Adrenal gland (tissue), 12 donors: ENCODE measurements around the gene ANKRD53. TPM values are rescaled to one million over a fixed set of nuclear protein-coding genes. Genes with fewer than 3 reads are reported as not detected.
A peak's percentile ranks its signal among the peaks of the same experiment; 100 is the strongest.

ENCODE experiments used
- DNase-seq, 7 donors: peaks; one replicate each; pipeline ENCODE4 v3.0.0-alpha.2; 2019 to 2020
- H3K27ac ChIP-seq, 5 donors: fragments of 200-600 bp; sonication (generic) in 4 of 5; 1 replicate in 3 of 5; 2 replicates in 2 of 5; pipeline versions ENCODE4 v1.5.1 to v1.8.0; 2016 to 2020; ENCODE audit warnings: mild to moderate bottlenecking in 1 of 5
- H3K27me3 ChIP-seq: fragments of 200-600 bp; 2 replicates; pipeline ENCODE4 v1.8.0; 2021
- H3K36me3 ChIP-seq, 2 donors: fragments of 200-600 bp; replicated peaks in 1 of 2; 1 replicate in 1 of 2; 2 replicates in 1 of 2; pipeline versions ENCODE4 v1.5.1 to v1.8.0; 2018 to 2022
- H3K4me1 ChIP-seq, 2 donors: fragments of 200-600 bp; replicated peaks in 1 of 2; 1 replicate in 1 of 2; 2 replicates in 1 of 2; pipeline versions ENCODE4 v1.5.1 to v1.8.0; 2018 to 2021
- H3K4me3 ChIP-seq, 4 donors: fragments of 200-600 bp; sonication (generic) in 3 of 4; one replicate each; pipeline ENCODE4 v1.5.1; 2016 to 2018
- H3K9me3 ChIP-seq, 3 donors: fragments of 200-600 bp; sonication (generic) in 1 of 3; replicated peaks in 1 of 3; 1 replicate in 2 of 3; 2 replicates in 1 of 3; pipeline versions ENCODE4 v1.5.1 to v1.8.0; 2016 to 2021
- POLR2A ChIP-seq, 2 donors: fragments of 450-650 bp; IDR thresholded peaks; one replicate each; pipeline ENCODE4 v1.6.1; 2017; ENCODE audit warnings: antibody characterized with exemption in 2 of 2, mild to moderate bottlenecking in 2 of 2, moderate library complexity in 1 of 2
- WGBS, 4 donors: extraction: QIAGEN DNeasy Blood & Tissue Kit in 2 of 4; methylation state at CpG; one replicate each; pipeline versions ENCODE4 v1.1.5 to v1.1.7; 2013 to 2017; 5-methylcytosine and 5-hydroxymethylcytosine counted together
- intact Hi-C, 2 donors: fragments of 100-400 bp; cut with DNase I; formaldehyde crosslinking; loops; one replicate each; pipeline versions ENCODE4 v1.14.1 to v1.15.0; 2022 to 2023
- polyA plus RNA-seq, 3 donors: library from polyadenylated mRNA; stranded (reverse); fragments of 200-250 nt in 2 of 3; fragments of 350-450 nt in 1 of 3; fragmentation: Illumina TruSeq in 1 of 3; extraction: RNeasy Lipid Tissue Mini Kit (QIAGEN cat#74804) in 1 of 3; gene quantifications; one replicate each; pipeline ENCODE4 v1.2.3, GENCODE V29; 2013 to 2014
- total RNA-seq, 9 donors: library from RNA; depleted of rRNA in 4 of 9; stranded (reverse); fragments of >200 nt in 4 of 9; fragments of 120-200 nt in 1 of 9; fragmentation: NEBNext Ultra II Directional in 1 of 9; extraction: Animal tissue kit (Norgen Biotek cat#: 25700) in 1 of 9; gene quantifications; one replicate each; pipeline versions ENCODE4 v1.1.0 to v1.2.4, GENCODE V29; 2013 to 2023
- TF ChIP-seq, protein P1 (sequence below), 6 experiments: fragments of 450-650 bp in 4 of 6; fragments of 200-600 bp in 2 of 6; sonication (generic) in 1 of 6; IDR thresholded peaks; 1 replicate in 5 of 6; 2 replicates in 1 of 6; pipeline versions ENCODE4 v1.5.1 to v1.8.0; 2016 to 2021; ENCODE audit warnings: antibody characterized with exemption in 6 of 6, mild to moderate bottlenecking in 2 of 6, moderate library complexity in 1 of 6
- donor health status: healthy with polysubstance abuse.
- donor health status: Bipolar disorder and iron deficiency.
- donor health status: DM: yes; HTN: yes; CAD: no.
- donor health status: DM: no; HTN: no; CAD: no.
- donor health status: DM: no; HTN: no; CAD: no.
- donor health status: DM: yes; HTN: yes; CAD: no.

Gene ANKRD53
- total and polyA plus RNA-seq, 12 donors, result 0.61 to 5.1 (median 2.1) TPM; not detected in 1

DNA sequence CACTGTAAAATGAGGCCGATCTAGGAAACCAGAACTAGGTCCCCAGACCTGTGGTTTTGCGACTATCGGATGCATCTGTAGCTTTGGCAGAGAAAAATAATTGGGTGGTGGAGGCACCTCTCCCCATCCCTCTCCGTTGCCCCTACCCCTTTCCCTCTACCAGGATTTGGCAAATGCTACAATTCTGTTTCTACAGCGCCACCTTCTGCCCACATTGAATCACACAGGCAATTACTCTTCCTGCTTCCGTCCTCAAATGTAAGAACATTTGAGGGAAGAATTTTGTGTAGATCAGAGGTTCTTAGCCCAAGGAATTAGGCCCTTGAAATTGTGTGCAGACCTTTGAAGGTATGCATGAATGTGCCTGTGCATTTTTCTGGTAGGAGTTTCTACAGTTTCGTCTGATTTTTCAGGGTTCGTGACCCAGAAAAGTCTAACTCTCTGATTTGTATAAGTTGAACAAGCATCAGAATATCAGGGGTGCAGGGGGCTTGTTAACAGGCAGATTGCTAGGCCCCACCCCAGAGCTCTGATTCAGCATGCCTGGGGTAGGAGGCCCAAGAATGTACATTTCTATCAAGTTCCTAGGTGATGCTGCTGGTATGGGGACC lies 31.5 kb upstream of the ANKRD53 start:
- Histone ChIP-seq H3K36me3 (no peaks in the 10 kb centered on the region), H3K4me3 (no peak overlapping the region), H3K9me3 (no peaks in the 10 kb centered on the region), H3K27ac (no peak overlapping the region), H3K4me1 (peaks cover 3 to 8% of the 10 kb centered on the region in 2 donors), H3K27me3 (no peaks in the 10 kb centered on the region)
- DNase-seq, result peak; percentile 32 to 79 (median 55)
- no peak for TF ChIP-seq POLR2A (IDR thresholded peaks at IDR 0.05)
- TF ChIP-seq, protein P1, sequence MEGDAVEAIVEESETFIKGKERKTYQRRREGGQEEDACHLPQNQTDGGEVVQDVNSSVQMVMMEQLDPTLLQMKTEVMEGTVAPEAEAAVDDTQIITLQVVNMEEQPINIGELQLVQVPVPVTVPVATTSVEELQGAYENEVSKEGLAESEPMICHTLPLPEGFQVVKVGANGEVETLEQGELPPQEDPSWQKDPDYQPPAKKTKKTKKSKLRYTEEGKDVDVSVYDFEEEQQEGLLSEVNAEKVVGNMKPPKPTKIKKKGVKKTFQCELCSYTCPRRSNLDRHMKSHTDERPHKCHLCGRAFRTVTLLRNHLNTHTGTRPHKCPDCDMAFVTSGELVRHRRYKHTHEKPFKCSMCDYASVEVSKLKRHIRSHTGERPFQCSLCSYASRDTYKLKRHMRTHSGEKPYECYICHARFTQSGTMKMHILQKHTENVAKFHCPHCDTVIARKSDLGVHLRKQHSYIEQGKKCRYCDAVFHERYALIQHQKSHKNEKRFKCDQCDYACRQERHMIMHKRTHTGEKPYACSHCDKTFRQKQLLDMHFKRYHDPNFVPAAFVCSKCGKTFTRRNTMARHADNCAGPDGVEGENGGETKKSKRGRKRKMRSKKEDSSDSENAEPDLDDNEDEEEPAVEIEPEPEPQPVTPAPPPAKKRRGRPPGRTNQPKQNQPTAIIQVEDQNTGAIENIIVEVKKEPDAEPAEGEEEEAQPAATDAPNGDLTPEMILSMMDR (IDR thresholded peaks at IDR 0.05), result peak; percentile 59 to 77 (median 70)
- WGBS, 4 donors, result 18 to 22% (median 18%) methylated on average over 6 to 8 of the region's 8 CpGs
- intact Hi-C loops, result loop anchor here (5.0 kb wide), 3 partner anchors 75 to 160 kb away; no protein-coding TSS in a partner anchor

- Histone ChIP-seq H3K4me3 (peak overlapping the region in 1 of 4 donors; percentile 41), H3K9me3 (no peaks in the 10 kb centered on the region), H3K27me3 (peaks cover 2% of the 10 kb centered on the region), H3K27ac (no peak overlapping the region), H3K36me3 (no peaks in the 10 kb centered on the region), H3K4me1 (peaks cover 3 to 8% of the 10 kb centered on the region in 2 donors)
- intact Hi-C loops, result loop anchor here (5.0 kb wide), 3 partner anchors 75 to 160 kb away; no protein-coding TSS in a partner anchor
- TF ChIP-seq POLR2A (IDR thresholded peaks at IDR 0.05), result no peak
- TF ChIP-seq, protein P1 (IDR thresholded peaks at IDR 0.05), result no peak
- 49 to 53% (median 50%) methylated on average over 7 to 11 of the region's 11 CpGs for WGBS, 4 donors
- peak in 3 of 7 donors; percentile 11 to 42 (median 12) for DNase-seq
Measured at GRCh38 chr2:70947556-70948184, 30.8 kb upstream of the ANKRD53 start.

DNA sequence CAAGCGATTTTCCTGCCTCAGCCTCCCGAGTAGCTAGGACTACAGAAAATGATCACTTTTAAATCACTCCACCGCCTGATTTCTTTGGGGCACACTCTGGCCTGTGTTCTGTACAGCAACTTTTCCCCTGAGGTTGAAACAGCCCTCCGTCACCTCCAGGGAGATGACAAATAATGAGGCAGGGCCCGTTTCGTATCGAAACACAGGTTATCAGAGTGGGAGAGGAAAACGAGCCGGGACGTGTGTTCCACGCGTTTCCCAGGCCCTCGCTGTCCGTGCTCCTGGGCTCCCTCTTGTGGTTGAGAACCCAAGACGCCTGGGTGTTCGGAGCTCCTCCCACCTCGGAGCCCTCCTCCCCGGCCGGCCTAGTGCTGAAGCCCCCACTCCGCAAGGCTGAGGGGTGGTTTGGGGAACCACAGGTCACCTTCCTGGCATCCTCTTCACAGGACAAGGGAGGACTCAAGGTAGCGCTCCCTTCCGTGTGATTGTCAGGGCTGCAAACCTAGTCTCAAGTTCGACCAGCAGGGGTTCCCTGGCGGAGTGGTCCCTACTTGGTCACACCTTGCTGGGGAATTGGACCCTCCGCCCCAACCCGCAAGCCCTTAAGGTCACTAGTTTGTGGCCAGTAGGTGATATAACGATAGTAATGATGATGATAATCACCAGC lies 30.0 kb upstream of the ANKRD53 start:
- H3K4me1 ChIP-seq, result peaks cover 3 to 8% of the 10 kb centered on the region in 2 donors
- H3K4me3 ChIP-seq, result peak overlapping the region in 1 of 4 donors; percentile 41
- no peaks in the 10 kb centered on the region for H3K9me3 ChIP-seq
- peaks cover 5% of the 10 kb centered on the region for H3K27me3 ChIP-seq
- WGBS, 4 donors, result 10 to 22% (median 11%) methylated on average over 11 to 27 of the region's 27 CpGs
- intact Hi-C loops, result loop anchor here (5.0 kb wide), 3 partner anchors 76 to 161 kb away; no protein-coding TSS in a partner anchor
- H3K36me3 ChIP-seq, result no peaks in the 10 kb centered on the region
- peak; percentile 72 to 85 (median 81) for DNase-seq
- TF ChIP-seq, protein P1 (IDR thresholded peaks at IDR 0.05), result peak; percentile 56 to 81 (median 76)
- TF ChIP-seq POLR2A (IDR thresholded peaks at IDR 0.05), result no peak
- no peak overlapping the region for H3K27ac ChIP-seq

- H3K36me3 ChIP-seq, result no peaks in the 10 kb centered on the region
- no peak for TF ChIP-seq POLR2A (IDR thresholded peaks at IDR 0.05)
- TF ChIP-seq, protein P1 (IDR thresholded peaks at IDR 0.05), result no peak
- H3K27ac ChIP-seq, result no peak overlapping the region
- H3K9me3 ChIP-seq, result no peaks in the 10 kb centered on the region
- WGBS, 4 donors, result 66 to 82% (median 72%) methylated on average over 11 of the region's 11 CpGs
- peaks cover 5% of the 10 kb centered on the region for H3K27me3 ChIP-seq
- peak in 3 of 7 donors; percentile 2 to 6 (median 3) for DNase-seq
- H3K4me3 ChIP-seq, result no peak overlapping the region
- intact Hi-C loops, result loop anchor here (5.0 kb wide), 3 partner anchors 77 to 162 kb away; no protein-coding TSS in a partner anchor
- peaks cover 3 to 8% of the 10 kb centered on the region in 2 donors for H3K4me1 ChIP-seq
Measured at GRCh38 chr2:70949086-70949485, 29.3 kb upstream of the ANKRD53 start.
